Progenitor cell of endocrine pancreas (in vitro differentiated cells): ENCODE measurements around the gene CLDN15. TPM values are rescaled to one million over a fixed set of nuclear protein-coding genes. Genes with fewer than 3 reads are reported as not detected.

Experiments
- DNase-seq: peaks from one replicate; pipeline ENCODE4 v3.0.0; 2021; ENCODE audit warnings: low spot score; ENCODE audit not compliant: unreplicated experiment
- H3K27ac Mint-ChIP-seq: 2 replicates; pipeline ENCODE4 v1.8.0; 2021; ENCODE audit warnings: mild to moderate bottlenecking, moderate library complexity, mixed read lengths
- H3K27me3 Mint-ChIP-seq: 2 replicates; pipeline ENCODE4 v1.8.0; 2021; ENCODE audit warnings: mixed read lengths
- H3K36me3 Mint-ChIP-seq: 2 replicates; pipeline ENCODE4 v1.8.0; 2022; ENCODE audit warnings: mixed read lengths; ENCODE audit not compliant: insufficient read depth
- H3K4me1 Mint-ChIP-seq: 2 replicates; pipeline ENCODE4 v1.8.0; 2021; ENCODE audit warnings: low read depth, mixed read lengths
- H3K4me3 Mint-ChIP-seq: 2 replicates; pipeline ENCODE4 v1.8.0; 2021; ENCODE audit warnings: low read depth, mild to moderate bottlenecking, moderate library complexity, mixed read lengths
- H3K9me3 Mint-ChIP-seq: 2 replicates; pipeline ENCODE4 v1.8.0; 2021; ENCODE audit warnings: low read depth, mixed read lengths
- CTCF ChIP-seq: fragments of 200-600 bp; sonication (generic); IDR thresholded peaks from one replicate; pipeline ENCODE4 v1.5.0; 2021; ENCODE audit warnings: antibody characterized with exemption, mild to moderate bottlenecking; ENCODE audit not compliant: unreplicated experiment
- total RNA-seq: library from RNA; stranded (reverse); gene quantifications from 2 replicates; pipeline ENCODE4 v1.2.1, GENCODE V29; 2021

The CLDN15 gene
- total RNA-seq, 1 donor from 2014 or later: 22.8 TPM

GRCh38 chr7:101232141-101232850 lies 5.3 kb downstream of the CLDN15 start:
- H3K9me3 Mint-ChIP-seq: no peaks in the 10 kb centered on the region
- peak; percentile 36 for DNase-seq
- no peaks in the 10 kb centered on the region for H3K27me3 Mint-ChIP-seq
- no peak for TF ChIP-seq CTCF
- H3K27ac Mint-ChIP-seq: peak overlapping the region; percentile 95
- peaks cover 6% of the 10 kb centered on the region for H3K36me3 Mint-ChIP-seq
- H3K4me3 Mint-ChIP-seq: peak overlapping the region; percentile 69
- H3K4me1 Mint-ChIP-seq: peaks cover 17% of the 10 kb centered on the region

GRCh38 chr7:101231644-101232043 lies 6.0 kb downstream of the CLDN15 start:
- DNase-seq: no peak
- Mint-ChIP-seq H3K27me3 (no peaks in the 10 kb centered on the region), H3K36me3 (peaks cover 8% of the 10 kb centered on the region), H3K4me1 (peaks cover 17% of the 10 kb centered on the region), H3K27ac (peak overlapping the region; percentile 95), H3K4me3 (peak overlapping the region; percentile 69), H3K9me3 (no peaks in the 10 kb centered on the region)
- TF ChIP-seq CTCF: no peak

- Mint-ChIP-seq H3K4me1 (peaks cover 9% of the 10 kb centered on the region), H3K4me3 (no peak overlapping the region), H3K27ac (no peak overlapping the region), H3K27me3 (no peaks in the 10 kb centered on the region), H3K9me3 (no peaks in the 10 kb centered on the region), H3K36me3 (peaks cover 18% of the 10 kb centered on the region)
- no peak for TF ChIP-seq CTCF
- DNase-seq: no peak
These were observed 10.9 kb downstream of the CLDN15 start for GRCh38 chr7:101226721-101227120.

GRCh38 chr7:101225650-101226049 lies 12.0 kb downstream of the CLDN15 start:
- Mint-ChIP-seq H3K9me3 (no peaks in the 10 kb centered on the region), H3K4me3 (no peak overlapping the region), H3K27ac (no peak overlapping the region), H3K4me1 (peaks cover 3% of the 10 kb centered on the region), H3K36me3 (peaks cover 19% of the 10 kb centered on the region), H3K27me3 (no peaks in the 10 kb centered on the region)
- no peak for TF ChIP-seq CTCF
- no peak for DNase-seq

- peaks cover 7% of the 10 kb centered on the region for H3K4me1 Mint-ChIP-seq
- DNase-seq: no peak
- no peak overlapping the region for H3K4me3 Mint-ChIP-seq
- H3K27me3 Mint-ChIP-seq: no peaks in the 10 kb centered on the region
- peaks cover 17% of the 10 kb centered on the region for H3K36me3 Mint-ChIP-seq
- no peak for TF ChIP-seq CTCF
- H3K9me3 Mint-ChIP-seq: no peaks in the 10 kb centered on the region
- H3K27ac Mint-ChIP-seq: no peak overlapping the region
These were observed 14.1 kb downstream of the CLDN15 start for GRCh38 chr7:101223528-101223927.
